HG03066 (cell line): ENCODE measurements around the gene TMEM201.

Source experiments
- ATAC-seq: cut with Tn5 transposase; IDR thresholded peaks from one replicate; pipeline ENCODE4 v1.9.1; 2021; ENCODE audit warnings: low read depth; ENCODE audit not compliant: unreplicated experiment

Gene TMEM201

DNA sequence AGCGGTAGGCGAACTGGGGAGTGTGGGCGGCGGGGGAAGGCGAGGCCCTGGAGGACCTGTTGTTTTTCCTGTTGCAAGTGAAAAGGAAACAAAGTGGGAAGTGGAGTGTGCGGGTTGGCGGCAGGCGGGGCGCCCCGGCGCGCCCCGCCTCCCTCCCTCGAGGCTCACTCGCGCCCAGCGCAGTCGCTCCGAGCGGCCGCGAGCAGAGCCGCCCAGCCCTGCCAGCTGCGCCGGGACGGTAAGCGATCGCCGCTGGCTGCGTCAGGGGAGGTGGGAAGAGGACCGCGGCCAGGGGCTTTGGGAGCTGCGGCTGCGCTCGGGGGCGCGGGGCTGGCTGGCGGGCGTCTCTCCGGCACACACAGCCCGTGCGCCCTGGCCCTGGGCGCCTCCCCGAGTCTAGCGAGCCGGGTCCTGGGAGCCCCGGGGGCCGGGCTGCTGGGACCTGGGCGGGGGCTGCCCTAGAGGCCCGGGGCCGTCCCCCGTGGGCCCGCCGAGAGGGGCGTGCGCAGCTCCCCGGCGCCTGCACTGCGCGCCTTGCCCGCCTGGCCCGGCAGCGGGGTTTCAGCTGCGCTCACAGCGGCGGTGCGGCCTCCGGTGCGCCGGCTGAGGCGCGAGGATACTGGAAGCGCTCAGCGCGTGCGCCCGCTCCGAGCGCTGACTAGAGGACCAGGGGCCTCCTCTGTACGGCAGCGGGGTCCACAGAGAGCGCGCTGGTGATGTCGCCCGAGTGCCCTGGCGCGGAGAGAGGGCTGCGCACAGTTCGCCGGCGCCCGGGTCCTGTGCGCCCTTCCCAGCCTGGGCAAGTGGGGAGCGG, 63.1 kb downstream of the TMEM201 start, which contains the start of gene PIK3CD:
Gene PIK3CD, plus strand, starts transcription at position 167 of the 814 bp plus-strand sequence. CDS start 58,725 bp downstream, outside the sequence.
- ATAC-seq, result no peak

DNA sequence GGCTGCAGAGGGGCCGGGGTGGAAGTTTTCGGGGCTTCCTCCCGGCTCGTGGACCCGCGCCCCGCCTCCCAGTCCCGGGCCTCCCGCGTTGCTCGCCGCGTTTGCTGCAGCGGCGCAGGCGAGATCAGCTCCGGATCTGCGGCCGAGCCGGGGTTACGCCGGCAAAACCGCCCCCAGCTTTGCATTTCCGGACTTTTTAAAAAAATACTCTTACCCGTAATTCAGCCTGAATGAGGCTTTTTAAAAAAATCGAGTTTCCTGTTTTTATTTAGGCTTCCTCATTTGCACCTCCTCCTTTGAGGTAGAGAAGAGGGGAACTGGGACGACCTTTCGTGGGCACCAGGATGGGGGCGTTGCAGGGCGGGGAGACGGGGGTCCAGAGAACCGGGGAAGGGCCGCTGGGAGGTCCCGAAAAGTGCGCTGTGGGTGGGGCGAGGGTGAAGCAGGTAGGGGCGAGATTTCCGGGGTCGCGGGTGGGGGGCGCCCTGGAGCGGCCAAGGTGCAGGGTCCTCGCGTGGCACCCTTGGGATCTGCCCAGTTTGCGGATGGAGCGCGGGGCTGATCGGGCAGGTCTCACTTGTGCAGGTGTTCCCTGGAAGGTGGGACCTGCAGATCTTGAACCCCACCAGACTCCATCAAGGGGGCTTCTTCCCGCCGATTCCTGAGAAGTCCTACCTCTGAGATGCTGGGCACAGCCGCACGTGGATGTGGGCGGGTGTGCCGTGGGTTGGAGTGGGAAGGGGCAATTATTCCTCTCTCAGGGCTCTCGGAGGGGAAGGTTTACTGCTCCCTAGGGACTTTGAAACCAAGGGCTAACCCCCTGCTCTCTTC, 63.9 kb downstream of the TMEM201 start:
- ATAC-seq, result no peak

DNA sequence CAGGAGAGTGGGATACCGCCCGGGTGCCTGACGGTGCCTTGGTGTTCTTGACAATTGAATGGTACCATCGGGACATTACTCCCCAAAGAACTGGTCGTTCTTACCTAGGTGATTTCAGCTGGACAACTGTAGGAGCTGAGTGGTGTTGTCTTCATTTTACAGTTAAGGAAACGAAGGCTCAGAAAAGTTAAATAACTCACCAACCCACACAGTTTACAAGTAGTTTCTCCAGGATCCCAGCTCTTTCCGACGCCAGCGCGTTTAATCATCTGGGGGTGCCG, 64.4 kb downstream of the TMEM201 start:
- no peak for ATAC-seq

DNA sequence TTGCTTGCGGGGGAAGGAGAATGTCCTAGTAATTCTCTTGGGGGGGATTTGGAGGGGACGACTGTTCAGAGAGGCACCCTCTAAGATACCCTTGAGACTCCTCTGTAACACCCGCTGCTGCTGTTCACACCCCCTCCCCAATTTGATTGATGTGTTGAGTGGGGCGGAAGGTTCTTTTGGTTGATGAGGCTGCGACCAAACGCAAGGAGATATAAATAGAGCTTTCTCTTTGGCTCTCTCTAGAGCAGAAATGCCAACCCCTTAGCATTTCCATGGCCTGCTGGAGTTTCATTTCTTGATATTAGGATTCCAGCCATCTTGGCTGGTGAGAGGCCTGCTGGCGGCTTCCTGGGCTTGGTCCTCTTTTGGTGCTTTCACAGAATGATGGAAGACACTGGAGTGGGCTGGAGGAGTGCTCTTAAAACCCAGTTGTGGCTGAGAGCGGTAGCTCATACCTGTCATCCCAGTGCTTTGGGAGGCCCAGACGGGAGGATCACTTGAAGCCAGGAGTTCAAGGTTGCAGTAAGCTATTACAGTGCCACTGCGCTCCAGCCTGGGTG, 64.9 kb downstream of the TMEM201 start:
- ATAC-seq, result no peak

DNA sequence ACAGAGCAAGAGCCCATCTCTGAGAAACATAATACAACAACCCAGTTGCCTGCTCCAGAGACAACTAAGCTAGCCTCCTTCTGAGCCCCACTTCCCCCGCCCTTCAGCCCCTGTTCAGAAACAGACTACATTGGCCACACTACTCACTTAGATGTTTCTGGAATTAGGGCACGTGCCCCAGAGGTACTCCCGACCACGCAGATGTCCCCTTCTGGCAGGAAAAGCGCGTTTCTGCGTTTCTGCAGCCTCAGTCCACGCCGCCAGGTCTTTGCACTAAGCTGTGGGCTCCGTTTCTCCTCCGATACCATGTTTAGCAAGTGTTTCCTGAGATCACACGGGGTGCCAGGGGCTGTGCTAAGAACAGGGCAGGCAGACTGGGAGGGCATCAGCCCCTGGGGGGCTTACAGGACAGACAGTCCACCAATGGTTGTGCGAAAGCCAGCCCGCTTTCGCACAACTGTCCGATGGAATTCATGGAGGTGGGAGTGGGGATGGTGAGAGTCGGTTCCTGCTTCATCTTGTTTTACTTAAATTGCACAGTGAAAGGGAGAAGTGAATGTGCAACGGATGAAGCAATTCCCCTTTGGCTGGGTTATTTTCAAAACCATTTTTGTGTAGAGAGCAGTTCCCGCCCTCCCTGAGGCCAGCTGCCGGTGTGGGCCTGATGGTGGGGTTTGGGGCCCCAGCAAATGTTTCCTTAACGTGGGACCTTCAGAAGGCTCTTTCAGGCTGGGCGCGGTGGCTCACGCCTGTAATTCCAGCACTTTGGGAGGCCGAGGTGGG, 65.5 kb downstream of the TMEM201 start:
- ATAC-seq, result no peak

DNA sequence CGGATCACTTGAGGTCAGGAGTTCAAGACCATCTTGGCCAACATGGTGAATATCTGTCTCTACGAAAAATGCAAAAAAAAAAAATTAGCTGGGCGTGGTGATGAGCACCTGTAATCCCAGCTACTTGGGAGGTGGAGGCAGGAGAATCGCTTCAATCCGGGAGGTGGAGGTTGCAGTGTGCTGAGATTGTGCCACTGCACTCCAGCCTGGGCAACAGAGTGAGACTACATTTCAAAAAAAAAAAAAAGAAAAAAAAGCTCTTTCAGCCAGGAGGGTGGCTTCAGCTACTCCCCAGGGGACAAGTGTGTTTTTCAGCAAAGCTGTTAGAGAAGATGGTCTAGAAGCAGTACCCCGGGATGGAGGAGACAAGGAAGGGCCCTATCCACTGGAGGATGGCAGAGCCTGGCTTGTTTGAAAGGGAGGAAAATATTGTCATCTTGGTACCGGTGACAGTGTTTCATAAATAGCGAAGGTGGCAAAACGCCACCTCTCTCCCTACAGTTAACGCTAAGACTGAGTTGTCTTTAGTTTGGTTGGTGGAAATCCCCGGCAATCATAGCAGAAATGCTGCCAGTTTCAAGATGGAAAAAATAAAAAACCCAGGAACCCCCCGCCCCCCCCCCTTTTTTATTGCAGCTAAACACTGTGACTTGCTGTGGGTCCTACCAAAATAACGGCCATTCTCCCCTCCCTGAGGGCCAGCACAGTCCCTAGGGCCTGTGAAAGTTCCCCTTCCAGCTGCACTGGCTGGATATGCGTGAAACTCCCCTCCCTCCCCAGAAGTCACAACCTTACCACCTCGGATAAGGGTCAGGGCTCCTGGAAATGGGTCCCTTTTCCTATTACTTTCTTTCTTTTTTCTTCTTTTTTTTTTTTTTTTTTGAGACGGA, 66.4 kb downstream of the TMEM201 start:
- ATAC-seq, result no peak

DNA sequence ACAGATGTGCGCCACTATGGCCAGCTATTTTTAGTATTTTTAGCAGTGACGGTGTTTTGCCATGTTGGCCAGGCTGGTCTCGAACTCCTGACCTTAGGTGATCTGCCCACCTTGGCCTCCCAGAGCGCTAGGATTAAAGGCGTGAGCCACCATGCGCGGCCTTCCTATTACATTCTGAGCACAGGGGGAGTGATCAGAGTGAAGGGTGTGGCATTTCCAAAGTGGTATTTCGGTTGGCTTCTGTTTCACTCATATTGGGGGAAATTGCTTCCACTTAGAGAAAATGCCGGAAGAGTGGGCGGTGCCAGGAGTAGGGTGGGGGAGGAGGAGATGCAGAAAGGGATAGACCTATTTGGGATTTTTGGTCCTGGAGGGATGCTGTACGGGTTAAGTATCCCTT, 67.1 kb downstream of the TMEM201 start:
- ATAC-seq, result no peak

DNA sequence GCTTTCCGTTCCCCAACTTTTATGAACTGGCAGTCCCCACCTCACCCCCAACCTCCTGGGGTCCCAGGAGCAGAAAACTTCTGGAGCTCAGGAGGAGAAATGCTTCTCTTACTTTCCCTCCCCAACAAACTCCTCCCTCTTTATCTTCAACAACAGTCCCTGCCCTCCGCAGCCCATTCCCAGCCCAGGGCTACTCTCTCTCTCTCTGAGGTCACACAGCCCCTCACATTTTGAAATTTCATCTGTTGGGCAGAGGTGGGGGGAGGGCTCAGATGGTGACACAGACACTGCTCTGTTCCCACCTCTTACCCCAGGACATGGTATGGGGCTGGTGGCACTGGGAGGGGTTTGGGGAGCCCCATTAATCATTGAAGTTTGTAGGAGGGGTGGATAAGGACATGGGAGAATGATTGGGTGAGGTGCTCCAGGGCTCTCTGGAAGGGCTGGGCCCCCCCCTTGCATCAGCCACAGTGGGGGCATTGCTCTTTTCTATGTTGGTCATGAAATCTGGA, 68.9 kb downstream of the TMEM201 start:
- no peak for ATAC-seq

DNA sequence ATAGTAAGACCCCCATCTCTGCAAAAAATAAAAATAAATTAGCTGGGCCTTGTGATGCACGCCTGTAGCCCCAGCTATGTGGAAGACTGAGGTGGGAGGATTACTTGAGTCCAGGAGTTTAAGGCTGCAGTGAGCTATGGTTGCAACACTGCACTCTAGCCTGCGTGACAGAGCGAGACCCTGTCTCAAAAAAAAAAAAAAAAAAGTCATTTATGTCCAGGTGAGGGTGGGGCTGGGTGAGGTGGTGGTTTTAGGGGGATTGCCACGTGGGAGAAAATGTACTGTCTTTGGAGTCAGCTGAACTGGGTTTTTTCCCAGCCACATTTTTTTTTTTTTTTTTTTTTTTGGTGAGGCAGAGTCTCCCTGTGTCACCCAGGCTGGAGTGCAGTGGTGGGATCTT, 69.5 kb downstream of the TMEM201 start:
- ATAC-seq, result no peak

DNA sequence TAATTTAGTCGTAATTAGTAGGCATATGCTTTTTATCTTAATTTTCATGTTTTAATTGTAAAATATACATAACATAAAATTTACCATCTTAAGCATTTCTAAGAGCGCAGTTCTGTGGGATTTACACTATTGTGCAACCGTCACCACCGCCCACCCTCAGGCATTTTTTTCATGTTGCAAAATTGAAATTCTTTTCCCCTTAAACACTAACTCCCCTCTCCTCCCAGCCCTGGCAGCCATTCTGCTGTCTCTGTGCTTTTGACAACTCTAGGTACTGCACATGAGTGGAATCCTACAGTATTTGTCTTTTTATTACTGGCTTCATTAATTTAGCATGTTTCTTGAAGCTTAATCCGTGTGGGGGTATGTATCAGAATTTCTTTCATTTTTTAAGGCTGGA, 70.6 kb downstream of the TMEM201 start:
- ATAC-seq, result no peak

DNA sequence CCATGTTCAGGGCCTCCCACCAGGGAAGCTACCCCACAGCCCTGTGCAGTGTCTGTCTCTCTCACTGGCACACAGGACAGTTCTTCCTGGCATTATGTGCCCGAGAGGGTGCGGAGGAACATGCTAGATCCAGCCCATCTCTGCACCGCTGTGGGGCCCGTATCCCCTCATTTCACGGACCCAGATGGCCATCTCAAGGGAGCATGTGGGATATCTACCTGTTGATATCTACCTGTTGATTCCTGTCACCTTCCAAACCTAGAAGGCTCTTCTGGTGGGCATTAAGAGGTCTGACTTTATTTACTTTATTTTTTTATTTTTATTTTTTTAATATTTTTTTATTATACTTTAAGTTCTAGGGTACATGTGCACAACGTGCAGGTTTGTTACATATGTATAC, 74.5 kb downstream of the TMEM201 start:
- ATAC-seq, result no peak
